Hypothalamus (tissue), 51 donors: ENCODE measurements around the gene THSD4.

Source experiments
- DNase-seq, 51 donors: peaks; one replicate each; lab custom pipeline; 2025; lab: John Stamatoyannopoulos, UW

Gene THSD4

GRCh38 chr15:71826196-71826595 lies 710.9 kb downstream of the THSD4 start:
- no peak for DNase-seq

- no peak for DNase-seq
Observed at GRCh38 chr15:71830981-71831380, 715.7 kb downstream of the THSD4 start.
